ENCODE results near the gene MTHFSD. TPM values are rescaled to one million over a fixed set of nuclear protein-coding genes. Genes with fewer than 3 reads are reported as not detected.

The MTHFSD gene
- total RNA-seq, 1 experiment from 2014 or later, result 15.7 TPM

GRCh38 chr16:86573215-86573614 is 18.2 kb upstream of the MTHFSD start:
- ChIA-PET POLR2A (interaction anchor here (0.7 kb wide), 1 partner anchor 604 kb away, joined by 3 read pairs; no protein-coding TSS in a partner anchor), CTCF (interaction anchor here (0.9 to 1.8 kb wide), 4 partner anchors 9 to 300 kb away, joined by 3 to 7 read pairs (median 4); no protein-coding TSS in a partner anchor)
- Mint-ChIP-seq H3K4me1 (peaks cover 71% of the 10 kb centered on the region), H3K9me3 (no peaks in the 10 kb centered on the region), H3K27me3 (ENCODE audit: low read depth) (peaks cover 100% of the 10 kb centered on the region), H3K36me3 (no peaks in the 10 kb centered on the region), H3K4me3 (no peak overlapping the region), H3K27ac (no peak overlapping the region)
- TF ChIP-seq, protein P1, sequence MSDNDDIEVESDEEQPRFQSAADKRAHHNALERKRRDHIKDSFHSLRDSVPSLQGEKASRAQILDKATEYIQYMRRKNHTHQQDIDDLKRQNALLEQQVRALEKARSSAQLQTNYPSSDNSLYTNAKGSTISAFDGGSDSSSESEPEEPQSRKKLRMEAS (CRISPR knock-in tag; IDR thresholded peaks at IDR 0.05), result no peak
- TF ChIP-seq NFYB (CRISPR knock-in tag; conservative IDR thresholded peaks at IDR 0.05; ENCODE audit: low read depth), result no peak
- TF ChIP-seq GABPB1 (CRISPR knock-in tag; IDR thresholded peaks at IDR 0.05), result no peak
- no peak for TF ChIP-seq TEAD4 (CRISPR knock-in tag; IDR thresholded peaks at IDR 0.05)
- TF ChIP-seq IRF1 (CRISPR knock-in tag; IDR thresholded peaks at IDR 0.05), result no peak
- TF ChIP-seq ELF4 (CRISPR knock-in tag; IDR thresholded peaks at IDR 0.05; ENCODE audit: low read depth), result no peak
- TF ChIP-seq ZNF219 (CRISPR knock-in tag; IDR thresholded peaks at IDR 0.05; ENCODE audit: borderline replicate concordance), result no peak
- DNase-seq (ENCODE audit: low spot score), result peak; percentile 42
- no peak for ATAC-seq

GRCh38 chr16:86572606-86573005 is 17.6 kb upstream of the MTHFSD start:
- Mint-ChIP-seq H3K36me3 (no peaks in the 10 kb centered on the region), H3K4me3 (peak overlapping the region; percentile 6; the same call in 1 of the 2 replicates), H3K9me3 (no peaks in the 10 kb centered on the region), H3K27me3 (ENCODE audit: low read depth) (peaks cover 97% of the 10 kb centered on the region), H3K4me1 (peaks cover 64% of the 10 kb centered on the region), H3K27ac (no peak overlapping the region)
- ChIA-PET POLR2A (interaction anchor here (0.7 kb wide), 1 partner anchor 605 kb away, joined by 3 read pairs; no protein-coding TSS in a partner anchor), CTCF (interaction anchor here (0.9 to 1.8 kb wide), 5 partner anchors 8 to 490 kb away, joined by 3 to 7 read pairs (median 4); no protein-coding TSS in a partner anchor)
- ATAC-seq (no peak), DNase-seq (ENCODE audit: low spot score) (no peak)
- TF ChIP-seq ZNF263 (CRISPR knock-in tag; IDR thresholded peaks at IDR 0.05; ENCODE audit: low read depth) (no peak), USF1 (CRISPR knock-in tag; IDR thresholded peaks at IDR 0.05) (no peak), PRRX2 (CRISPR knock-in tag; IDR thresholded peaks at IDR 0.05) (no peak), ZNF423 (CRISPR knock-in tag; IDR thresholded peaks at IDR 0.05) (no peak), ZNF671 (CRISPR knock-in tag; IDR thresholded peaks at IDR 0.05) (no peak), TCF7 (CRISPR knock-in tag; IDR thresholded peaks at IDR 0.05; ENCODE audit: low read depth) (no peak), ZNF232 (CRISPR knock-in tag; IDR thresholded peaks at IDR 0.05) (no peak), IRF2 (CRISPR knock-in tag; IDR thresholded peaks at IDR 0.05; ENCODE audit: borderline replicate concordance, low read depth) (no peak), TEAD4 (CRISPR knock-in tag; IDR thresholded peaks at IDR 0.05) (no peak)
- TF ChIP-seq, protein P2, sequence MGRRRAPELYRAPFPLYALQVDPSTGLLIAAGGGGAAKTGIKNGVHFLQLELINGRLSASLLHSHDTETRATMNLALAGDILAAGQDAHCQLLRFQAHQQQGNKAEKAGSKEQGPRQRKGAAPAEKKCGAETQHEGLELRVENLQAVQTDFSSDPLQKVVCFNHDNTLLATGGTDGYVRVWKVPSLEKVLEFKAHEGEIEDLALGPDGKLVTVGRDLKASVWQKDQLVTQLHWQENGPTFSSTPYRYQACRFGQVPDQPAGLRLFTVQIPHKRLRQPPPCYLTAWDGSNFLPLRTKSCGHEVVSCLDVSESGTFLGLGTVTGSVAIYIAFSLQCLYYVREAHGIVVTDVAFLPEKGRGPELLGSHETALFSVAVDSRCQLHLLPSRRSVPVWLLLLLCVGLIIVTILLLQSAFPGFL (CRISPR knock-in tag; IDR thresholded peaks at IDR 0.05; ENCODE audit: borderline replicate concordance), result no peak
- TF ChIP-seq, protein P3, sequence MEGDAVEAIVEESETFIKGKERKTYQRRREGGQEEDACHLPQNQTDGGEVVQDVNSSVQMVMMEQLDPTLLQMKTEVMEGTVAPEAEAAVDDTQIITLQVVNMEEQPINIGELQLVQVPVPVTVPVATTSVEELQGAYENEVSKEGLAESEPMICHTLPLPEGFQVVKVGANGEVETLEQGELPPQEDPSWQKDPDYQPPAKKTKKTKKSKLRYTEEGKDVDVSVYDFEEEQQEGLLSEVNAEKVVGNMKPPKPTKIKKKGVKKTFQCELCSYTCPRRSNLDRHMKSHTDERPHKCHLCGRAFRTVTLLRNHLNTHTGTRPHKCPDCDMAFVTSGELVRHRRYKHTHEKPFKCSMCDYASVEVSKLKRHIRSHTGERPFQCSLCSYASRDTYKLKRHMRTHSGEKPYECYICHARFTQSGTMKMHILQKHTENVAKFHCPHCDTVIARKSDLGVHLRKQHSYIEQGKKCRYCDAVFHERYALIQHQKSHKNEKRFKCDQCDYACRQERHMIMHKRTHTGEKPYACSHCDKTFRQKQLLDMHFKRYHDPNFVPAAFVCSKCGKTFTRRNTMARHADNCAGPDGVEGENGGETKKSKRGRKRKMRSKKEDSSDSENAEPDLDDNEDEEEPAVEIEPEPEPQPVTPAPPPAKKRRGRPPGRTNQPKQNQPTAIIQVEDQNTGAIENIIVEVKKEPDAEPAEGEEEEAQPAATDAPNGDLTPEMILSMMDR (IDR thresholded peaks at IDR 0.05), result no peak
- TF ChIP-seq, protein P4, sequence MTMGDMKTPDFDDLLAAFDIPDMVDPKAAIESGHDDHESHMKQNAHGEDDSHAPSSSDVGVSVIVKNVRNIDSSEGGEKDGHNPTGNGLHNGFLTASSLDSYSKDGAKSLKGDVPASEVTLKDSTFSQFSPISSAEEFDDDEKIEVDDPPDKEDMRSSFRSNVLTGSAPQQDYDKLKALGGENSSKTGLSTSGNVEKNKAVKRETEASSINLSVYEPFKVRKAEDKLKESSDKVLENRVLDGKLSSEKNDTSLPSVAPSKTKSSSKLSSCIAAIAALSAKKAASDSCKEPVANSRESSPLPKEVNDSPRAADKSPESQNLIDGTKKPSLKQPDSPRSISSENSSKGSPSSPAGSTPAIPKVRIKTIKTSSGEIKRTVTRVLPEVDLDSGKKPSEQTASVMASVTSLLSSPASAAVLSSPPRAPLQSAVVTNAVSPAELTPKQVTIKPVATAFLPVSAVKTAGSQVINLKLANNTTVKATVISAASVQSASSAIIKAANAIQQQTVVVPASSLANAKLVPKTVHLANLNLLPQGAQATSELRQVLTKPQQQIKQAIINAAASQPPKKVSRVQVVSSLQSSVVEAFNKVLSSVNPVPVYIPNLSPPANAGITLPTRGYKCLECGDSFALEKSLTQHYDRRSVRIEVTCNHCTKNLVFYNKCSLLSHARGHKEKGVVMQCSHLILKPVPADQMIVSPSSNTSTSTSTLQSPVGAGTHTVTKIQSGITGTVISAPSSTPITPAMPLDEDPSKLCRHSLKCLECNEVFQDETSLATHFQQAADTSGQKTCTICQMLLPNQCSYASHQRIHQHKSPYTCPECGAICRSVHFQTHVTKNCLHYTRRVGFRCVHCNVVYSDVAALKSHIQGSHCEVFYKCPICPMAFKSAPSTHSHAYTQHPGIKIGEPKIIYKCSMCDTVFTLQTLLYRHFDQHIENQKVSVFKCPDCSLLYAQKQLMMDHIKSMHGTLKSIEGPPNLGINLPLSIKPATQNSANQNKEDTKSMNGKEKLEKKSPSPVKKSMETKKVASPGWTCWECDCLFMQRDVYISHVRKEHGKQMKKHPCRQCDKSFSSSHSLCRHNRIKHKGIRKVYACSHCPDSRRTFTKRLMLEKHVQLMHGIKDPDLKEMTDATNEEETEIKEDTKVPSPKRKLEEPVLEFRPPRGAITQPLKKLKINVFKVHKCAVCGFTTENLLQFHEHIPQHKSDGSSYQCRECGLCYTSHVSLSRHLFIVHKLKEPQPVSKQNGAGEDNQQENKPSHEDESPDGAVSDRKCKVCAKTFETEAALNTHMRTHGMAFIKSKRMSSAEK (CRISPR knock-in tag; IDR thresholded peaks at IDR 0.05; ENCODE audit: borderline replicate concordance), result no peak
- TF ChIP-seq, protein P5, sequence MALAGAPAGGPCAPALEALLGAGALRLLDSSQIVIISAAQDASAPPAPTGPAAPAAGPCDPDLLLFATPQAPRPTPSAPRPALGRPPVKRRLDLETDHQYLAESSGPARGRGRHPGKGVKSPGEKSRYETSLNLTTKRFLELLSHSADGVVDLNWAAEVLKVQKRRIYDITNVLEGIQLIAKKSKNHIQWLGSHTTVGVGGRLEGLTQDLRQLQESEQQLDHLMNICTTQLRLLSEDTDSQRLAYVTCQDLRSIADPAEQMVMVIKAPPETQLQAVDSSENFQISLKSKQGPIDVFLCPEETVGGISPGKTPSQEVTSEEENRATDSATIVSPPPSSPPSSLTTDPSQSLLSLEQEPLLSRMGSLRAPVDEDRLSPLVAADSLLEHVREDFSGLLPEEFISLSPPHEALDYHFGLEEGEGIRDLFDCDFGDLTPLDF (CRISPR knock-in tag; IDR thresholded peaks at IDR 0.05), result no peak

Data from WTC11 (cell line).